ENCODE data around the gene FBXO39. TPM values are rescaled to one million over a fixed set of nuclear protein-coding genes. Genes with fewer than 3 reads are reported as not detected.
A peak's percentile ranks its signal among the peaks of the same experiment; 100 is the strongest.

Gene FBXO39
- total and polyA plus RNA-seq, 2 donors from 2014 or later, result not detected

GRCh38 chr17:6756425-6757031 lies 19.5 kb upstream of the FBXO39 start:
- Histone ChIP-seq H3K4me1 (ENCODE audit: control insufficient read depth in 2 of 3, insufficient read depth in 2 of 3, low read depth in 1 of 3, low read length in 3 of 3) (peaks cover 0 to 19% (median 0%) of the 10 kb centered on the region in 3 donors), H3K36me3 (ENCODE audit: control insufficient read depth in 2 of 3, insufficient read depth in 3 of 3, low read length in 3 of 3) (no peaks in the 10 kb centered on the region), H3K9ac (ENCODE audit: low read length in 3 of 3) (peak overlapping the region in 2 of 3 donors; percentile 71), H3K4me3 (ENCODE audit: low read length in 3 of 3) (peak overlapping the region in 2 of 3 donors; percentile 83 to 92), H3K9me3 (ENCODE audit: control insufficient read depth in 2 of 3, insufficient read depth in 1 of 3, low read length in 3 of 3) (no peaks in the 10 kb centered on the region), H3K27me3 (ENCODE audit: control insufficient read depth, insufficient read depth, low read length) (no peaks in the 10 kb centered on the region), H3K27ac (ENCODE audit: low read depth in 2 of 2, low read length in 2 of 2) (no peak overlapping the region)
- intact Hi-C loops (cut with DNase I), result no loop called here
- DNase-seq (no peak), FAIRE-seq (no peak)
- no peak for TF ChIP-seq CTCF (IDR thresholded peaks at IDR 0.05; ENCODE audit: borderline replicate concordance, extremely low read depth, insufficient read depth)

GRCh38 chr17:6757747-6758146 lies 18.3 kb upstream of the FBXO39 start:
- Histone ChIP-seq H3K27ac (ENCODE audit: low read depth in 2 of 2, low read length in 2 of 2) (no peak overlapping the region), H3K36me3 (ENCODE audit: control insufficient read depth in 2 of 3, insufficient read depth in 3 of 3, low read length in 3 of 3) (no peaks in the 10 kb centered on the region), H3K9ac (ENCODE audit: low read length in 3 of 3) (no peak overlapping the region), H3K9me3 (ENCODE audit: control insufficient read depth in 2 of 3, insufficient read depth in 1 of 3, low read length in 3 of 3) (no peaks in the 10 kb centered on the region), H3K4me1 (ENCODE audit: control insufficient read depth in 2 of 3, insufficient read depth in 2 of 3, low read depth in 1 of 3, low read length in 3 of 3) (peaks cover 0 to 16% (median 0%) of the 10 kb centered on the region in 3 donors), H3K27me3 (ENCODE audit: control insufficient read depth, insufficient read depth, low read length) (no peaks in the 10 kb centered on the region), H3K4me3 (ENCODE audit: low read length in 3 of 3) (no peak overlapping the region)
- no peak for TF ChIP-seq CTCF (IDR thresholded peaks at IDR 0.05; ENCODE audit: borderline replicate concordance, extremely low read depth, insufficient read depth)
- no peak for DNase-seq
- intact Hi-C loops (cut with DNase I), result no loop called here
- FAIRE-seq, result no peak

GRCh38 chr17:6761779-6762178 lies 14.2 kb upstream of the FBXO39 start:
- H3K9me3 ChIP-seq (ENCODE audit: control insufficient read depth in 2 of 3, insufficient read depth in 1 of 3, low read length in 3 of 3), result no peaks in the 10 kb centered on the region
- H3K4me3 ChIP-seq (ENCODE audit: low read length in 3 of 3), result no peak overlapping the region
- H3K9ac ChIP-seq (ENCODE audit: low read length in 3 of 3), result no peak overlapping the region
- no peak for TF ChIP-seq CTCF (IDR thresholded peaks at IDR 0.05; ENCODE audit: borderline replicate concordance, extremely low read depth, insufficient read depth)
- H3K27ac ChIP-seq (ENCODE audit: low read depth in 2 of 2, low read length in 2 of 2), result no peak overlapping the region
- intact Hi-C loops (cut with DNase I), result no loop called here
- H3K4me1 ChIP-seq (ENCODE audit: control insufficient read depth in 2 of 3, insufficient read depth in 2 of 3, low read depth in 1 of 3, low read length in 3 of 3), result peaks cover 0 to 6% (median 0%) of the 10 kb centered on the region in 3 donors
- FAIRE-seq (no peak), DNase-seq (no peak)
- H3K27me3 ChIP-seq (ENCODE audit: control insufficient read depth, insufficient read depth, low read length), result no peaks in the 10 kb centered on the region
- peaks cover 0 to 5% (median 0%) of the 10 kb centered on the region in 3 donors for H3K36me3 ChIP-seq (ENCODE audit: control insufficient read depth in 2 of 3, insufficient read depth in 3 of 3, low read length in 3 of 3)

GRCh38 chr17:6768447-6768846 lies 7.6 kb upstream of the FBXO39 start:
- peaks cover 0 to 36% (median 15%) of the 10 kb centered on the region in 3 donors for H3K36me3 ChIP-seq (ENCODE audit: control insufficient read depth in 2 of 3, insufficient read depth in 3 of 3, low read length in 3 of 3)
- no peak for TF ChIP-seq CTCF (IDR thresholded peaks at IDR 0.05; ENCODE audit: borderline replicate concordance, extremely low read depth, insufficient read depth)
- DNase-seq, result no peak
- no peak overlapping the region for H3K27ac ChIP-seq (ENCODE audit: low read depth in 2 of 2, low read length in 2 of 2)
- H3K4me3 ChIP-seq (ENCODE audit: low read length in 3 of 3), result no peak overlapping the region
- H3K27me3 ChIP-seq (ENCODE audit: control insufficient read depth, insufficient read depth, low read length), result no peaks in the 10 kb centered on the region
- H3K4me1 ChIP-seq (ENCODE audit: control insufficient read depth in 2 of 3, insufficient read depth in 2 of 3, low read depth in 1 of 3, low read length in 3 of 3), result no peaks in the 10 kb centered on the region
- FAIRE-seq, result no peak
- intact Hi-C loops (cut with DNase I), result no loop called here
- peaks cover 0 to 10% (median 2%) of the 10 kb centered on the region in 3 donors for H3K9me3 ChIP-seq (ENCODE audit: control insufficient read depth in 2 of 3, insufficient read depth in 1 of 3, low read length in 3 of 3)
- no peak overlapping the region for H3K9ac ChIP-seq (ENCODE audit: low read length in 3 of 3)

Data from kidney (tissue), 14 donors.